Gastroesophageal sphincter (tissue), 3 donors: Measurements from ENCODE around the gene HLX.

Source experiments
- CTCF ChIP-seq, 4 experiments: fragments of 200-600 bp in 2 of 4; fragments of 450-650 bp in 2 of 4; sonication (generic) in 1 of 4; IDR thresholded peaks; one replicate each; pipeline ENCODE4 v1.5.1; 2017 to 2019; ENCODE audit warnings: antibody characterized with exemption in 4 of 4, mild to moderate bottlenecking in 2 of 4, moderate library complexity in 2 of 4
- POLR2A ChIP-seq, 2 donors: fragments of 450-650 bp; IDR thresholded peaks; one replicate each; pipeline ENCODE4 v1.6.1; 2017; ENCODE audit warnings: antibody characterized with exemption in 2 of 2, mild to moderate bottlenecking in 2 of 2, moderate library complexity in 1 of 2
- POLR2AphosphoS5 ChIP-seq: sonication (generic); formaldehyde crosslinking; IDR thresholded peaks from one replicate; pipeline ENCODE4 v1.6.1; 2017; ENCODE audit warnings: antibody characterized with exemption

GRCh38 chr1:220872296-220872695 lies 6.9 kb upstream of the HLX start:
- no peak for TF ChIP-seq CTCF (IDR thresholded peaks at IDR 0.05)
- TF ChIP-seq POLR2AphosphoS5 = no peak
- no peak for TF ChIP-seq POLR2A (IDR thresholded peaks at IDR 0.05)
